ENCODE data around the gene AVEN.
"Not testable (repeated sequence)": the region's sequence is repeated elsewhere in the genome, so short reads cannot be mapped to it uniquely, and the experiment has no call there.

The AVEN gene

GRCh38 chr15:34059476-34059875, 20.5 kb upstream of the AVEN start:
- no peaks in the 10 kb centered on the region for H3K4me1 ChIP-seq (ENCODE audit: control insufficient read depth, low read depth, low read length)
- no peak overlapping the region for H3K9ac ChIP-seq (ENCODE audit: low read length)
- H2BK5ac ChIP-seq (ENCODE audit: low read length): no peak overlapping the region
- no peaks in the 10 kb centered on the region for H3K79me2 ChIP-seq (ENCODE audit: control insufficient read depth, insufficient read depth, low read length)
- H3K36me3 ChIP-seq (ENCODE audit: control insufficient read depth, insufficient read depth, low read length): no peaks in the 10 kb centered on the region
- no CpG with 5 or more reads among the region's 2 CpGs for WGBS (ENCODE audit: extremely low coverage, insufficient coverage, low lambda C conversion rate)
- H3K18ac ChIP-seq (ENCODE audit: low read length): no peak overlapping the region
- no peak overlapping the region for H3K4ac ChIP-seq (ENCODE audit: low read depth, low read length)
- no peak for DNase-seq
- no peaks in the 10 kb centered on the region for H3K27me3 ChIP-seq (ENCODE audit: insufficient read depth, low read length, poor library complexity)
- no peak overlapping the region for H3K4me2 ChIP-seq (ENCODE audit: low read length)
- H3K23ac ChIP-seq (ENCODE audit: low read length): no peak overlapping the region
- H4K5ac ChIP-seq (ENCODE audit: low read length): no peak overlapping the region
- no peaks in the 10 kb centered on the region for H3K79me1 ChIP-seq (ENCODE audit: low read length)
- no peak overlapping the region for H3K56ac ChIP-seq (ENCODE audit: low read length)
- H4K8ac ChIP-seq (ENCODE audit: low read depth, low read length): no peak overlapping the region
- no peak overlapping the region for H2BK120ac ChIP-seq (ENCODE audit: low read depth, low read length)
- no peak overlapping the region for H3K4me3 ChIP-seq (ENCODE audit: low read length)
- H3K27ac ChIP-seq (ENCODE audit: low read depth, low read length): no peak overlapping the region
- H2AK5ac ChIP-seq (ENCODE audit: low read length): no peak overlapping the region
- H2BK15ac ChIP-seq (replicated peaks; ENCODE audit: low read depth): no peak overlapping the region

GRCh38 chr15:34056911-34057310, 17.9 kb upstream of the AVEN start:
- H3K23ac ChIP-seq (ENCODE audit: low read length): no peak overlapping the region

GRCh38 chr15:34055868-34056595, 17.0 kb upstream of the AVEN start:
- Histone ChIP-seq H3K23ac (ENCODE audit: low read length) (no peak overlapping the region), H3K4me3 (ENCODE audit: low read length) (no peak overlapping the region), H3K56ac (ENCODE audit: low read length) (no peak overlapping the region), H2BK120ac (ENCODE audit: low read depth, low read length) (no peak overlapping the region), H2AK5ac (ENCODE audit: low read length) (no peak overlapping the region), H2BK15ac (replicated peaks; ENCODE audit: low read depth) (no peak overlapping the region), H3K79me1 (ENCODE audit: low read length) (no peaks in the 10 kb centered on the region), H2BK5ac (ENCODE audit: low read length) (no peak overlapping the region), H3K4me2 (ENCODE audit: low read length) (no peak overlapping the region), H3K27me3 (ENCODE audit: insufficient read depth, low read length, poor library complexity) (no peaks in the 10 kb centered on the region), H3K27ac (ENCODE audit: low read depth, low read length) (no peak overlapping the region), H3K36me3 (ENCODE audit: control insufficient read depth, insufficient read depth, low read length) (no peaks in the 10 kb centered on the region), H3K79me2 (ENCODE audit: control insufficient read depth, insufficient read depth, low read length) (no peaks in the 10 kb centered on the region), H4K8ac (ENCODE audit: low read depth, low read length) (no peak overlapping the region), H3K4me1 (ENCODE audit: control insufficient read depth, low read depth, low read length) (no peaks in the 10 kb centered on the region), H4K5ac (ENCODE audit: low read length) (no peak overlapping the region), H3K9ac (ENCODE audit: low read length) (no peak overlapping the region), H3K18ac (ENCODE audit: low read length) (no peak overlapping the region), H3K4ac (ENCODE audit: low read depth, low read length) (no peak overlapping the region)
- peak; percentile 30 for DNase-seq
- no CpG with 5 or more reads among the region's 3 CpGs for WGBS (ENCODE audit: extremely low coverage, insufficient coverage, low lambda C conversion rate)

More at GRCh38 chr15:34056911-34057310, 17.9 kb upstream of the AVEN start:
- no peaks in the 10 kb centered on the region for H3K79me2 ChIP-seq (ENCODE audit: control insufficient read depth, insufficient read depth, low read length)
- no peak overlapping the region for H2BK120ac ChIP-seq (ENCODE audit: low read depth, low read length)
- no peak overlapping the region for H3K4me2 ChIP-seq (ENCODE audit: low read length)
- H3K4ac ChIP-seq (ENCODE audit: low read depth, low read length): no peak overlapping the region
- no peaks in the 10 kb centered on the region for H3K4me1 ChIP-seq (ENCODE audit: control insufficient read depth, low read depth, low read length)
- H4K8ac ChIP-seq (ENCODE audit: low read depth, low read length): no peak overlapping the region
- no peaks in the 10 kb centered on the region for H3K27me3 ChIP-seq (ENCODE audit: insufficient read depth, low read length, poor library complexity)
- no peak for DNase-seq
- H3K36me3 ChIP-seq (ENCODE audit: control insufficient read depth, insufficient read depth, low read length): no peaks in the 10 kb centered on the region
- no peak overlapping the region for H2BK15ac ChIP-seq (replicated peaks; ENCODE audit: low read depth)
- no CpG with 5 or more reads among the region's 5 CpGs for WGBS (ENCODE audit: extremely low coverage, insufficient coverage, low lambda C conversion rate)
- H2AK5ac ChIP-seq (ENCODE audit: low read length): no peak overlapping the region
- no peak overlapping the region for H3K27ac ChIP-seq (ENCODE audit: low read depth, low read length)
- no peak overlapping the region for H3K56ac ChIP-seq (ENCODE audit: low read length)
- H4K5ac ChIP-seq (ENCODE audit: low read length): no peak overlapping the region
- no peak overlapping the region for H3K9ac ChIP-seq (ENCODE audit: low read length)
- no peak overlapping the region for H3K18ac ChIP-seq (ENCODE audit: low read length)
- no peaks in the 10 kb centered on the region for H3K79me1 ChIP-seq (ENCODE audit: low read length)
- H2BK5ac ChIP-seq (ENCODE audit: low read length): no peak overlapping the region
- H3K4me3 ChIP-seq (ENCODE audit: low read length): no peak overlapping the region

- DNase-seq: no peak
- no peaks in the 10 kb centered on the region for H3K79me1 ChIP-seq (ENCODE audit: low read length)
- H3K4ac ChIP-seq (ENCODE audit: low read depth, low read length): no peak overlapping the region
- no peaks in the 10 kb centered on the region for H3K4me1 ChIP-seq (ENCODE audit: control insufficient read depth, low read depth, low read length)
- H4K5ac ChIP-seq (ENCODE audit: low read length): no peak overlapping the region
- H3K79me2 ChIP-seq (ENCODE audit: control insufficient read depth, insufficient read depth, low read length): no peaks in the 10 kb centered on the region
- H3K36me3 ChIP-seq (ENCODE audit: control insufficient read depth, insufficient read depth, low read length): no peaks in the 10 kb centered on the region
- H2BK5ac ChIP-seq (ENCODE audit: low read length): no peak overlapping the region
- no peak overlapping the region for H3K4me2 ChIP-seq (ENCODE audit: low read length)
- H2BK120ac ChIP-seq (ENCODE audit: low read depth, low read length): no peak overlapping the region
- no peak overlapping the region for H2AK5ac ChIP-seq (ENCODE audit: low read length)
- H3K4me3 ChIP-seq (ENCODE audit: low read length): no peak overlapping the region
- no peaks in the 10 kb centered on the region for H3K27me3 ChIP-seq (ENCODE audit: insufficient read depth, low read length, poor library complexity)
- H2BK15ac ChIP-seq (replicated peaks; ENCODE audit: low read depth): no peak overlapping the region
- no peak overlapping the region for H3K18ac ChIP-seq (ENCODE audit: low read length)
- no peak overlapping the region for H3K56ac ChIP-seq (ENCODE audit: low read length)
- no peak overlapping the region for H3K23ac ChIP-seq (ENCODE audit: low read length)
- no CpG with 5 or more reads among the region's 3 CpGs for whole genome bisulfite sequencing (ENCODE audit: extremely low coverage, insufficient coverage, low lambda C conversion rate)
- H4K8ac ChIP-seq (ENCODE audit: low read depth, low read length): no peak overlapping the region
- no peak overlapping the region for H3K9ac ChIP-seq (ENCODE audit: low read length)
- H3K27ac ChIP-seq (ENCODE audit: low read depth, low read length): no peak overlapping the region
Measured at GRCh38 chr15:34054081-34054707, 15.2 kb upstream of the AVEN start.

GRCh38 chr15:34050385-34050784, 11.4 kb upstream of the AVEN start:
- H3K9ac ChIP-seq (ENCODE audit: low read length); DNase-seq; H3K18ac ChIP-seq (ENCODE audit: low read length); H3K4me2 ChIP-seq (ENCODE audit: low read length); H3K4me1 ChIP-seq (ENCODE audit: control insufficient read depth, low read depth, low read length); H4K5ac ChIP-seq (ENCODE audit: low read length); H3K79me2 ChIP-seq (ENCODE audit: control insufficient read depth, insufficient read depth, low read length); H3K36me3 ChIP-seq (ENCODE audit: control insufficient read depth, insufficient read depth, low read length); H2AK5ac ChIP-seq (ENCODE audit: low read length); H4K8ac ChIP-seq (ENCODE audit: low read depth, low read length); H2BK5ac ChIP-seq (ENCODE audit: low read length); H3K56ac ChIP-seq (ENCODE audit: low read length); H3K23ac ChIP-seq (ENCODE audit: low read length); H3K27ac ChIP-seq (ENCODE audit: low read depth, low read length); H3K79me1 ChIP-seq (ENCODE audit: low read length); H2BK120ac ChIP-seq (ENCODE audit: low read depth, low read length); H2BK15ac ChIP-seq (replicated peaks; ENCODE audit: low read depth); H3K27me3 ChIP-seq (ENCODE audit: insufficient read depth, low read length, poor library complexity); H3K4me3 ChIP-seq (ENCODE audit: low read length); H3K4ac ChIP-seq (ENCODE audit: low read depth, low read length): not testable (repeated sequence)
- WGBS (ENCODE audit: extremely low coverage, insufficient coverage, low lambda C conversion rate): no CpG with 5 or more reads among the region's 1 CpG

All from mesendoderm (in vitro differentiated cells).